OCI-LY3 (cell line): ENCODE measurements around the gene PCDHA8.
"Not testable (repeated sequence)": the region's sequence is repeated elsewhere in the genome, so short reads cannot be mapped to it uniquely, and the experiment has no call there.

Experiments used
- H2AFZ ChIP-seq: fragments of 200-600, 300-600 bp; shearing (Covaris generic); 2 replicates; pipeline ENCODE4 v1.6.0; 2014; ENCODE audit warnings: antibody characterized with exemption, low read depth, low read length
- H3K27ac ChIP-seq: fragments of 200-600, 300-600 bp; sonication (generic); 2 replicates; pipeline ENCODE4 v1.5.1; 2014; ENCODE audit warnings: mild to moderate bottlenecking, low read length, moderate library complexity, mixed read lengths
- H3K27me3 ChIP-seq: fragments of 200-600, 300-600 bp; sonication (generic); 2 replicates; pipeline ENCODE4 v1.6.1; 2014; ENCODE audit warnings: low read depth, low read length, mixed read lengths
- H3K36me3 ChIP-seq: fragments of 200-600, 300-600 bp; sonication (generic); replicated peaks from 2 replicates; pipeline ENCODE3; 2014; ENCODE audit warnings: low read depth, low read length, mixed read lengths
- H3K4me1 ChIP-seq: fragments of 300-600, 200-600 bp; sonication (generic); 2 replicates; pipeline ENCODE4 v1.6.1; 2014; ENCODE audit warnings: low read length, mixed read lengths
- H3K4me2 ChIP-seq: fragments of 200-600, 300-600 bp; sonication (generic); 2 replicates; pipeline ENCODE4 v1.6.1; 2014; ENCODE audit warnings: low read length, mixed read lengths
- H3K4me3 ChIP-seq: fragments of 300-600, 200-600 bp; sonication (generic); 2 replicates; pipeline ENCODE4 v1.5.1; 2014; ENCODE audit warnings: antibody characterized with exemption, mild to moderate bottlenecking, low read length, moderate library complexity
- H3K79me2 ChIP-seq: fragments of 300-600, 200-600 bp; shearing (Covaris generic); 2 replicates; pipeline ENCODE4 v1.6.1; 2014; ENCODE audit warnings: mild to moderate bottlenecking, low read length, mixed read lengths
- H3K9ac ChIP-seq: fragments of 300-600, 200-600 bp; shearing (Covaris generic); 2 replicates; pipeline ENCODE4 v1.6.0; 2014; ENCODE audit warnings: mild to moderate bottlenecking, low read length, moderate library complexity
- H3K9me3 ChIP-seq: fragments of 200-600, 300-600 bp; shearing (Covaris generic); 2 replicates; pipeline ENCODE4 v1.6.1; 2014; ENCODE audit warnings: low read length, mixed read lengths; ENCODE audit not compliant: insufficient read depth
- H4K20me1 ChIP-seq: fragments of 200-600, 300-600 bp; sonication (generic); 2 replicates; pipeline ENCODE4 v1.6.1; 2016; ENCODE audit warnings: low read length, mixed read lengths; ENCODE audit not compliant: insufficient read depth
- EZH2phosphoT487 ChIP-seq: fragments of 200-600 bp; shearing (Covaris generic); IDR thresholded peaks from 2 replicates; pipeline ENCODE4 v1.6.1; 2018; ENCODE audit warnings: antibody characterized with exemption, mixed run types, low read depth
- TF ChIP-seq, protein P1 (sequence below): fragments of 200-600, 300-600 bp; sonication (generic); IDR thresholded peaks from 2 replicates; pipeline ENCODE4 v1.5.1; 2014; ENCODE audit warnings: antibody characterized with exemption, low read length, low read depth

Gene PCDHA8

GRCh38 chr5:140840978-140841962, at the start of gene PCDHA8:
TSS of gene PCDHA8 (plus strand) at chr5:140841187. CDS start at chr5:140841322, 135 bp downstream.
- H3K4me1 ChIP-seq = no peaks in the 10 kb centered on the region
- H3K4me3 ChIP-seq = no peak within 1 kb of the TSS
- no peaks in the 10 kb centered on the region for H4K20me1 ChIP-seq
- TF ChIP-seq, protein P1, sequence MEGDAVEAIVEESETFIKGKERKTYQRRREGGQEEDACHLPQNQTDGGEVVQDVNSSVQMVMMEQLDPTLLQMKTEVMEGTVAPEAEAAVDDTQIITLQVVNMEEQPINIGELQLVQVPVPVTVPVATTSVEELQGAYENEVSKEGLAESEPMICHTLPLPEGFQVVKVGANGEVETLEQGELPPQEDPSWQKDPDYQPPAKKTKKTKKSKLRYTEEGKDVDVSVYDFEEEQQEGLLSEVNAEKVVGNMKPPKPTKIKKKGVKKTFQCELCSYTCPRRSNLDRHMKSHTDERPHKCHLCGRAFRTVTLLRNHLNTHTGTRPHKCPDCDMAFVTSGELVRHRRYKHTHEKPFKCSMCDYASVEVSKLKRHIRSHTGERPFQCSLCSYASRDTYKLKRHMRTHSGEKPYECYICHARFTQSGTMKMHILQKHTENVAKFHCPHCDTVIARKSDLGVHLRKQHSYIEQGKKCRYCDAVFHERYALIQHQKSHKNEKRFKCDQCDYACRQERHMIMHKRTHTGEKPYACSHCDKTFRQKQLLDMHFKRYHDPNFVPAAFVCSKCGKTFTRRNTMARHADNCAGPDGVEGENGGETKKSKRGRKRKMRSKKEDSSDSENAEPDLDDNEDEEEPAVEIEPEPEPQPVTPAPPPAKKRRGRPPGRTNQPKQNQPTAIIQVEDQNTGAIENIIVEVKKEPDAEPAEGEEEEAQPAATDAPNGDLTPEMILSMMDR = peak; percentile 20
- TF ChIP-seq EZH2phosphoT487 = no peak
- no peak within 1 kb of the TSS for H3K9ac ChIP-seq
- H3K27ac ChIP-seq = no peak within 1 kb of the TSS
- no peak within 1 kb of the TSS for H2AFZ ChIP-seq
- H3K27me3 ChIP-seq = no peaks in the 10 kb centered on the region
- no peak within 1 kb of the TSS for H3K4me2 ChIP-seq
- no peaks in the 10 kb centered on the region for H3K9me3 ChIP-seq
- no peaks in the 10 kb centered on the region for H3K79me2 ChIP-seq
- no peaks in the 10 kb centered on the region for H3K36me3 ChIP-seq

GRCh38 chr5:140794595-140795258, 46.3 kb upstream of the PCDHA8 start, which contains the start of gene PCDHA2:
TSS of gene PCDHA2 (plus strand) at chr5:140794852.
- Histone ChIP-seq H3K27ac (no peak within 1 kb of the TSS), H3K79me2 (no peaks in the 10 kb centered on the region), H3K27me3 (no peaks in the 10 kb centered on the region), H3K4me1 (no peaks in the 10 kb centered on the region), H3K9me3 (no peaks in the 10 kb centered on the region), H4K20me1 (no peaks in the 10 kb centered on the region), H3K9ac (no peak within 1 kb of the TSS), H3K36me3 (no peaks in the 10 kb centered on the region), H3K4me3 (no peak within 1 kb of the TSS), H2AFZ (no peak within 1 kb of the TSS), H3K4me2 (no peak within 1 kb of the TSS)
- TF ChIP-seq, protein P1 = no peak
- TF ChIP-seq EZH2phosphoT487 = no peak

DNA sequence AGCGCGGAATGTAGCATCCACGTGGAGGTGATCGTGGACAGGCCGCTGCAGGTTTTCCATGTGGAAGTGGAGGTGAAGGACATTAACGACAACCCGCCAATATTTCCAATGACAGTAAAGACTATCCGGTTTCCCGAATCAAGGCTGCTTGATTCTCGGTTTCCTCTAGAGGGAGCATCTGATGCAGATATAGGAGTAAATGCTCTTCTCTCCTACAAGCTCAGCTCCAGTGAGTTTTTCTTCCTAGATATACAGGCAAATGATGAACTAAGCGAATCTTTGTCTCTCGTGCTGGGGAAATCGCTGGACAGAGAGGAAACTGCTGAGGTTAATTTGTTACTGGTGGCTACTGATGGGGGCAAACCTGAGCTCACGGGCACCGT, 45.7 kb upstream of the PCDHA8 start:
- no peak overlapping the region for H3K4me2 ChIP-seq
- H3K27me3 ChIP-seq = no peaks in the 10 kb centered on the region
- H3K36me3 ChIP-seq = no peaks in the 10 kb centered on the region
- no peak overlapping the region for H3K27ac ChIP-seq
- H3K4me1 ChIP-seq = no peaks in the 10 kb centered on the region
- H2AFZ ChIP-seq = no peak overlapping the region
- H3K9ac ChIP-seq = no peak overlapping the region
- H3K9me3 ChIP-seq = no peaks in the 10 kb centered on the region
- no peaks in the 10 kb centered on the region for H4K20me1 ChIP-seq
- TF ChIP-seq EZH2phosphoT487 = no peak
- TF ChIP-seq, protein P1 = no peak
- H3K79me2 ChIP-seq = no peaks in the 10 kb centered on the region
- H3K4me3 ChIP-seq = no peak overlapping the region

GRCh38 chr5:140796072-140796717, 44.8 kb upstream of the PCDHA8 start:
- H3K9ac ChIP-seq, H3K36me3 ChIP-seq, H3K4me2 ChIP-seq, H3K79me2 ChIP-seq, H3K4me1 ChIP-seq, H2AFZ ChIP-seq, H4K20me1 ChIP-seq, H3K27ac ChIP-seq, H3K27me3 ChIP-seq, H3K4me3 ChIP-seq, H3K9me3 ChIP-seq: not testable (repeated sequence)
